HG03196 (cell line): ENCODE measurements around the gene KLF7.

ENCODE experiments used
- ATAC-seq: cut with Tn5 transposase; IDR thresholded peaks from one replicate; pipeline ENCODE4 v1.9.1; 2021; ENCODE audit not compliant: unreplicated experiment

KLF7 gene

GRCh38 chr2:207035875-207036274 lies 129.9 kb downstream of the KLF7 start:
- no peak for ATAC-seq

- no peak for ATAC-seq
Observed at GRCh38 chr2:207032490-207032889, 133.3 kb downstream of the KLF7 start.
